GM19372 (cell line): ENCODE measurements around the gene TGFBR2.

Source experiments
- ATAC-seq: cut with Tn5 transposase; IDR thresholded peaks from one replicate; pipeline ENCODE4 v1.9.1; 2021; ENCODE audit warnings: mild to moderate bottlenecking, low read depth, moderate library complexity; ENCODE audit not compliant: unreplicated experiment

Gene TGFBR2

DNA sequence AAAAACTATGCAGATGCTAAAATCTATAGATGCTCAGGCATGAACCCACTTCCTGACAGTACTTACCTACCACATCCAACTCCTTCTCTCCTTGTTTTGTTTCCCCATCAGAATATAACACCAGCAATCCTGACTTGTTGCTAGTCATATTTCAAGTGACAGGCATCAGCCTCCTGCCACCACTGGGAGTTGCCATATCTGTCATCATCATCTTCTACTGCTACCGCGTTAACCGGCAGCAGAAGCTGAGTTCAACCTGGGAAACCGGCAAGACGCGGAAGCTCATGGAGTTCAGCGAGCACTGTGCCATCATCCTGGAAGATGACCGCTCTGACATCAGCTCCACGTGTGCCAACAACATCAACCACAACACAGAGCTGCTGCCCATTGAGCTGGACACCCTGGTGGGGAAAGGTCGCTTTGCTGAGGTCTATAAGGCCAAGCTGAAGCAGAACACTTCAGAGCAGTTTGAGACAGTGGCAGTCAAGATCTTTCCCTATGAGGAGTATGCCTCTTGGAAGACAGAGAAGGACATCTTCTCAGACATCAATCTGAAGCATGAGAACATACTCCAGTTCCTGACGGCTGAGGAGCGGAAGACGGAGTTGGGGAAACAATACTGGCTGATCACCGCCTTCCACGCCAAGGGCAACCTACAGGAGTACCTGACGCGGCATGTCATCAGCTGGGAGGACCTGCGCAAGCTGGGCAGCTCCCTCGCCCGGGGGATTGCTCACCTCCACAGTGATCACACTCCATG lies 65.3 kb downstream of the TGFBR2 start:
- ATAC-seq, result no peak

DNA sequence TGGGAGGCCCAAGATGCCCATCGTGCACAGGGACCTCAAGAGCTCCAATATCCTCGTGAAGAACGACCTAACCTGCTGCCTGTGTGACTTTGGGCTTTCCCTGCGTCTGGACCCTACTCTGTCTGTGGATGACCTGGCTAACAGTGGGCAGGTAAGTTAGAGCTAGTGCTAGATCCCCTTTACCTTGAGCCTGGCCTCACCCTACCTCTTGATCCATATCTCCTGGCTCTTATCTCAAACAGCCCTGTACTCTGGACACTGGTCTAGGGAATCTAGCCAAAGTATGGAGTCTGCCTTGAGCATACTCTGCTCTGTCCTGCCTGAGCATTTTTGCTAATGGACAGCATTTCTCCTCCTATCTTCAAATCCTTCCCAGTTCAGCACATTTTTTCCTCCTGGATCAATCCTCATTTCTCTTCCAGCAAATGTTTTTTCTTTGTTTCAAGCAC lies 65.9 kb downstream of the TGFBR2 start:
- ATAC-seq, result no peak

DNA sequence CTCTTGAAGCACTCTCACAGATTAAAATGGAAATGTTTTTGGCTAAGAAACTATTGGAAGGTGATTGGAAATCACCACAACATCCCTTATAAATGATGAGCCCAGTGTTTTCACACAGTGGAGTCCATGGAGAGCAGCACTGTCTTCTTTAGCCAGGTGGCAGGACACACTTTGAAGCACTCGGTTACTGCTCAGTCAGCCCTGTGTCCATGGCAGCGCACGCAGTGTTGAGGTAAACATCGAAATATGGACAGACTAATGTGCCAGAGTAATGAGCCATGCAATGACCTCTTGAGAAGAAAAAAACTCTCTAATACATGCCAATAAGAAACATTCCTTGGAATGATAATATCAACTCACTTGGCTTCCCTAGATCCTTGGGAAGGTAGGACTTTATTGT lies 66.6 kb downstream of the TGFBR2 start:
- no peak for ATAC-seq

GRCh38 chr3:30673425-30674341 lies 67.3 kb downstream of the TGFBR2 start:
- ATAC-seq, result no peak

- ATAC-seq, result no peak
Observed at GRCh38 chr3:30675006-30675405, 68.6 kb downstream of the TGFBR2 start.

DNA sequence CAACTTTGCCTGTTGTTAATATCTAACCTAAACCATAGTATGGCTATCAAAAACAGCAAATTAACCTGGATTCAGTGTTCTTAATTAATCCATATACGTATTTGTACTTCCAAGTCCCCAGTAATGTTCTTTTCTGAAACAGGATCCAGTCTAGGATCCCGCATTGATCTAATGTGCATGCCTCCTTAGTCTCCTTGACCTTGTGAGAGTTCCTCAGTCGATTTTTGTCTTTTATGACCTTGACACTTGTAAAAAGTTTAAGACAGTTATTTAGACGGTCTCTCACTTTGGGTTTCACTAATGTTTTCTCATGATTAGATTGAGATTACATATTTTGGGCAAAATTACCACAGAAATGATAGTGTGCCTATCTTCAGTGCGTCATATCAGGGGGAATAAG lies 69.4 kb downstream of the TGFBR2 start:
- ATAC-seq, result no peak

DNA sequence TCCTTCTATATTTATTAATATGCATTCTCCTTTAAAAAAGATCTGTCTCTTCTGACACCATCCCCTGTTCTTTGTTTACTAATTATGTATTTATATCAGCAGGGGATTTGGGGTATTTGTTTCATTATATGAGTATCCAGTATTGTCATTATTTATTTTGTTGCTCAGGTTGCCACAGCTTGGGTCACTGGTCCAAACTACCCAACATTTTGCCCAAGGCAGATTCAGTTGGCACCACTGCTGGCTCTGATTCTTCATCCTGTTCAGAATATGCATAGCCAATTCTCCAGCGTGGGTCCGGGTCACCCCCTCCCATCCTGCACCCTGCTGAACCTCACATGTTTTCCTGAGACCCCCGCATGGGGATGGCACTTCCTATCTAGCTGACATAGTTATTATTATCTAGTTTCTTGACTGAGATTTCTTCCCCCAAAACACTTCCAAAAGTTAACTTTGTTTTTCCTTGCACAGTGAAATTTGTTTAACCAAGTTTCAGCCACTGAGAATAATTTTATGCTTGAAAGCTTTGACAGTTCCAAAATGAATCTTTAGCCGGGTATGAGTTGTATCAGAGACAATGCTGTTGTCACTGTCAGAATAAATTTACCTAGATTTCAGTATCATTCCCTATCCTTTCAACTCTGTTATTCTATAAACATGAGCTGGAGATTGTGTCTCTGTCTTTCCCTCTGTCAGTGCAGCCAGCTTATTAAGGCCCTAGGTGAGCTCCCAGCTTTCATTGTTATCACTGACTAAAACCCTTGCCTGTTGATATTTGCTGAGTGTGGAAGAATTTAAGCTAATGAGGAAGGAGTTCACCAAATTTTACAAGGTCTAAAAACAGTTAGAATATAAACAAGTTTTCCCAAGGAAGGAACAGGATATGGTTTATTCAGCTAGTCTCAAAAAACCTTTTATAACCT lies 70.3 kb downstream of the TGFBR2 start:
- ATAC-seq, result no peak

- no peak for ATAC-seq
Observed at GRCh38 chr3:30677347-30677685, 70.9 kb downstream of the TGFBR2 start.

- no peak for ATAC-seq
Observed at GRCh38 chr3:30679045-30679444, 72.6 kb downstream of the TGFBR2 start.

GRCh38 chr3:30680789-30681648 lies 74.6 kb downstream of the TGFBR2 start:
- ATAC-seq, result no peak

GRCh38 chr3:30681649-30682211 lies 75.3 kb downstream of the TGFBR2 start:
- no peak for ATAC-seq

- ATAC-seq, result no peak
Observed at GRCh38 chr3:30682434-30683155, 76.2 kb downstream of the TGFBR2 start.

- no peak for ATAC-seq
Observed at GRCh38 chr3:30683769-30684168, 77.4 kb downstream of the TGFBR2 start.

DNA sequence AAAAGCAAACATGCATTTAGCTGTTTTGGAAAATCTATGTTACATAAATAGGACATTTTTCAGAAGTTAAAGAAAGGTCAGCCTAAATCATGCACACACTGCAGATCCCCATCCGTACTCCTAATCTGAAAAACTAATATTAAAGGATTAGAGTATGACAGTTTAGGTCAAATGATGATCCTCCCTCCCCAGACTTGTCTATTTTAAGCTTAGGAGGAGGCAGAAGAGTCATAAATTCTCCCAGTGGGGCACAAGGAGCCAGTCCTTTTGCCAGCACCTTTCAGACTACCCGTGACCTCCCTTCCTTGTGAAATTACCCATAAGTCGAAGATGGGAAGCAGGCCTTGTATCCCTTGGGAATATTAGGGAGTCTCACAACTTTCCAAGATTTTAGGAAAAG lies 78.0 kb downstream of the TGFBR2 start:
- no peak for ATAC-seq

- no peak for ATAC-seq
Observed at GRCh38 chr3:30685267-30685667, 78.9 kb downstream of the TGFBR2 start.

GRCh38 chr3:30686176-30686575 lies 79.8 kb downstream of the TGFBR2 start:
- no peak for ATAC-seq

- no peak for ATAC-seq
Observed at GRCh38 chr3:30686799-30687198, 80.4 kb downstream of the TGFBR2 start.

DNA sequence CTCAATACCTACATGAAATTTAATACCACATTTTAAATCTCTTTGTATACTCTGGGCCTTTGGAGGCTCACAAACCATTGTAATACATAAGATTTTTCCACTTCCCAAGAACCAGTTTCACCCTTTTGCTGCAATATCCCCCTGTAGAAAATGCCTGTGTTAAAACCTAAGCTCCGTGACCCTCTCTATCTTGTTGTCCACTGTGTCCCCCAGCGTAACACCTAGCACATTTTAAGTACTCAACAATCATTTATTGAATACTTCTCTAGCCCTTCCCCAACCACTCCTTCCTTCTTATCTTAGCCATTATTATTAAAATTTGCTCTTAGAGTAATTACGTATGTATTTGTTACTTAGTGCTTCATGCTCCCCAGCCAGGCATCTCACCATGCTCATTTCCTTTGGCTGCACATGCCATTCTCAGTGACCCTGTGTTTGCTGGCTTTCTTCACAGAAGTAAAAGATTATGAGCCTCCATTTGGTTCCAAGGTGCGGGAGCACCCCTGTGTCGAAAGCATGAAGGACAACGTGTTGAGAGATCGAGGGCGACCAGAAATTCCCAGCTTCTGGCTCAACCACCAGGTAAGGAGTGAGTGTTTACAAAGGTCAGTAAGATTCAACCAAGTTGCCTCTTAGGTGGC lies 81.6 kb downstream of the TGFBR2 start:
- ATAC-seq, result no peak
